OCI-LY1 (cell line): ENCODE results near the gene DHDDS.

Experiments
- EZH2 ChIP-seq: fragments of 200-600 bp; sonication (generic), shearing (Covaris generic); IDR thresholded peaks from 2 replicates; pipeline ENCODE4 v1.8.0; 2017; ENCODE audit warnings: borderline replicate concordance, mixed run types, mild to moderate bottlenecking, antibody characterized with exemption, low read length, moderate library complexity, mixed read lengths
- TF ChIP-seq, protein P1 (sequence below): fragments of 200-600 bp; sonication (generic), shearing (Covaris generic); IDR thresholded peaks from 2 replicates; pipeline ENCODE4 v1.5.1; 2017; ENCODE audit warnings: mild to moderate bottlenecking, antibody characterized with exemption, low read length, moderate library complexity, mixed read lengths

DNA sequence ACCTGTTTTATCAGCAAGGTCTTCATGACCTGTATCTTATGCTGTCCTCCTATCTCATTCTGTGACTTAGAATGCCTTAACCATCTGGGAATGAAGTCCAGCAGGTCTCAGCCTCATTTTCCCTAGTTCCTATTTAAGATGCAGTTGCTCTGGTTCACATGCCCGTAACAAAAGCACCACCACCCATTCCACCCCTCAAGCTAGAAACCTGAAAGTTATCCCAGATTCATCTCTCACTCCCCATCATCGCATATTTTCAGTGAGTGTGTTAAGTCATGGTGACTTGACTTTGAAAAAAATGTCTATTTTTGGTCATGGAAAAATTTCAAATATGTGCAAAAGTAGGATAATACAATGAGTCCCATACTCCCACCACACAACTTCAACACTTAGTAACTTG lies 51.9 kb downstream of the DHDDS start:
- TF ChIP-seq EZH2: no peak
- TF ChIP-seq, protein P1, sequence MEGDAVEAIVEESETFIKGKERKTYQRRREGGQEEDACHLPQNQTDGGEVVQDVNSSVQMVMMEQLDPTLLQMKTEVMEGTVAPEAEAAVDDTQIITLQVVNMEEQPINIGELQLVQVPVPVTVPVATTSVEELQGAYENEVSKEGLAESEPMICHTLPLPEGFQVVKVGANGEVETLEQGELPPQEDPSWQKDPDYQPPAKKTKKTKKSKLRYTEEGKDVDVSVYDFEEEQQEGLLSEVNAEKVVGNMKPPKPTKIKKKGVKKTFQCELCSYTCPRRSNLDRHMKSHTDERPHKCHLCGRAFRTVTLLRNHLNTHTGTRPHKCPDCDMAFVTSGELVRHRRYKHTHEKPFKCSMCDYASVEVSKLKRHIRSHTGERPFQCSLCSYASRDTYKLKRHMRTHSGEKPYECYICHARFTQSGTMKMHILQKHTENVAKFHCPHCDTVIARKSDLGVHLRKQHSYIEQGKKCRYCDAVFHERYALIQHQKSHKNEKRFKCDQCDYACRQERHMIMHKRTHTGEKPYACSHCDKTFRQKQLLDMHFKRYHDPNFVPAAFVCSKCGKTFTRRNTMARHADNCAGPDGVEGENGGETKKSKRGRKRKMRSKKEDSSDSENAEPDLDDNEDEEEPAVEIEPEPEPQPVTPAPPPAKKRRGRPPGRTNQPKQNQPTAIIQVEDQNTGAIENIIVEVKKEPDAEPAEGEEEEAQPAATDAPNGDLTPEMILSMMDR: no peak
